Measurements from ENCODE around the gene HUWE1. TPM values are rescaled to one million over a fixed set of nuclear protein-coding genes. Genes with fewer than 3 reads are reported as not detected.

Gene HUWE1
- total RNA-seq, 6 donors from 2014 or later, result 98.1 to 136 (median 121) TPM

GRCh38 chrX:53704854-53705253, 18.3 kb upstream of the HUWE1 start:
- H3K36me3 ChIP-seq, result no peaks in the 10 kb centered on the region
- DNase-seq (no peak), ATAC-seq (ENCODE audit: low FRiP score in 2 of 2) (no peak)
- no peak overlapping the region for H3K4me3 ChIP-seq
- H3K27me3 ChIP-seq, result no peaks in the 10 kb centered on the region
- no peaks in the 10 kb centered on the region for H3K4me1 ChIP-seq
- TF ChIP-seq EP300 (IDR thresholded peaks at IDR 0.05) (no peak), POLR2A (IDR thresholded peaks at IDR 0.05) (no peak), CTCF (IDR thresholded peaks at IDR 0.05) (no peak), POLR2AphosphoS5 (IDR thresholded peaks at IDR 0.05) (no peak)
- peaks cover 0 to 4% (median 0%) of the 10 kb centered on the region in 4 donors for H3K9me3 ChIP-seq
- H3K27ac ChIP-seq, result no peak overlapping the region
- WGBS, 2 donors, result 96 to 99% methylated on average over 3 of the region's 3 CpGs

GRCh38 chrX:53704294-53704693, 17.8 kb upstream of the HUWE1 start:
- ATAC-seq (ENCODE audit: low FRiP score in 2 of 2), result no peak
- 67 to 71% methylated on average over 2 to 4 of the region's 4 CpGs for WGBS, 2 donors

GRCh38 chrX:53695946-53696549, 9.5 kb upstream of the HUWE1 start:
- Histone ChIP-seq H3K27ac (no peak overlapping the region), H3K27me3 (no peaks in the 10 kb centered on the region), H3K9me3 (no peaks in the 10 kb centered on the region), H3K36me3 (no peaks in the 10 kb centered on the region), H3K4me1 (no peaks in the 10 kb centered on the region), H3K4me3 (no peak overlapping the region)
- DNase-seq (no peak), ATAC-seq (ENCODE audit: low FRiP score in 2 of 2) (no peak)
- WGBS, 2 donors, result 61 to 68% methylated on average over 10 of the region's 10 CpGs
- TF ChIP-seq CTCF (IDR thresholded peaks at IDR 0.05), result no peak
- no peak for TF ChIP-seq POLR2AphosphoS5 (IDR thresholded peaks at IDR 0.05)
- no peak for TF ChIP-seq POLR2A (IDR thresholded peaks at IDR 0.05)
- no peak for TF ChIP-seq EP300 (IDR thresholded peaks at IDR 0.05)

More at GRCh38 chrX:53704294-53704693, 17.8 kb upstream of the HUWE1 start:
- TF ChIP-seq EP300 (IDR thresholded peaks at IDR 0.05) (no peak), POLR2A (IDR thresholded peaks at IDR 0.05) (no peak), CTCF (IDR thresholded peaks at IDR 0.05) (no peak), POLR2AphosphoS5 (IDR thresholded peaks at IDR 0.05) (no peak)
- no peak overlapping the region for H3K4me3 ChIP-seq
- DNase-seq, result no peak
- no peaks in the 10 kb centered on the region for H3K4me1 ChIP-seq
- H3K9me3 ChIP-seq, result peaks cover 0 to 4% (median 0%) of the 10 kb centered on the region in 4 donors
- no peaks in the 10 kb centered on the region for H3K27me3 ChIP-seq
- H3K36me3 ChIP-seq, result no peaks in the 10 kb centered on the region
- H3K27ac ChIP-seq, result no peak overlapping the region

- TF ChIP-seq EP300 (IDR thresholded peaks at IDR 0.05) (no peak), CTCF (IDR thresholded peaks at IDR 0.05) (no peak), POLR2A (IDR thresholded peaks at IDR 0.05) (no peak), POLR2AphosphoS5 (IDR thresholded peaks at IDR 0.05) (no peak)
- ATAC-seq (ENCODE audit: low FRiP score in 2 of 2), result no peak
These were observed 8.1 kb upstream of the HUWE1 start for GRCh38 chrX:53694642-53695041.

GRCh38 chrX:53688300-53688699, 1.8 kb upstream of the HUWE1 start:
- no peaks in the 10 kb centered on the region for H3K36me3 ChIP-seq
- no peaks in the 10 kb centered on the region for H3K27me3 ChIP-seq
- TF ChIP-seq CTCF (IDR thresholded peaks at IDR 0.05) (no peak), EP300 (IDR thresholded peaks at IDR 0.05) (no peak), POLR2A (IDR thresholded peaks at IDR 0.05) (no peak), POLR2AphosphoS5 (IDR thresholded peaks at IDR 0.05) (no peak)
- DNase-seq (no peak), ATAC-seq (ENCODE audit: low FRiP score in 2 of 2) (no peak)
- WGBS, 2 donors, result 83 to 88% methylated on average over 7 of the region's 7 CpGs
- peaks cover 0 to 5% (median 0%) of the 10 kb centered on the region in 4 donors for H3K9me3 ChIP-seq
- peaks cover 5 to 11% (median 8%) of the 10 kb centered on the region in 4 donors for H3K4me1 ChIP-seq
- H3K27ac ChIP-seq, result no peak overlapping the region
- H3K4me3 ChIP-seq, result no peak overlapping the region

More at GRCh38 chrX:53694642-53695041, 8.1 kb upstream of the HUWE1 start:
- 81 to 100% methylated on average over 1 of the region's 1 CpG for WGBS, 2 donors
- no peaks in the 10 kb centered on the region for H3K4me1 ChIP-seq
- no peaks in the 10 kb centered on the region for H3K9me3 ChIP-seq
- DNase-seq, result no peak
- H3K27me3 ChIP-seq, result no peaks in the 10 kb centered on the region
- H3K4me3 ChIP-seq, result no peak overlapping the region
- no peaks in the 10 kb centered on the region for H3K36me3 ChIP-seq
- H3K27ac ChIP-seq, result no peak overlapping the region

Data from upper lobe of left lung (tissue), 6 donors.